ENCODE results near the gene TAS1R2. TPM values are rescaled to one million over a fixed set of nuclear protein-coding genes. Genes with fewer than 3 reads are reported as not detected.

TAS1R2 gene
- total and polyA plus RNA-seq, 2 of the 8 experiments (the other 6 are each of a cell fraction or from before 2014, with no cell fraction given), result not detected

- H3K79me2 ChIP-seq (ENCODE audit: control insufficient read depth in 1 of 2, insufficient read depth in 2 of 2, low read length in 2 of 2), result no peaks in the 10 kb centered on the region
- peaks cover 0 to 4% of the 10 kb centered on the region in 2 experiments for H4K20me1 ChIP-seq (replicated peaks in 1 of 2; ENCODE audit: control insufficient read depth in 1 of 2, insufficient read depth in 2 of 2, low read length in 2 of 2)
- no peak overlapping the region for H3K23ac ChIP-seq (ENCODE audit: insufficient read length)
- H2BK15ac ChIP-seq (ENCODE audit: low read length), result no peak overlapping the region
- no peak overlapping the region for H4K91ac ChIP-seq (replicated peaks; ENCODE audit: insufficient read length, low read length)
- H3K9me3 ChIP-seq (ENCODE audit: insufficient read depth in 2 of 2, low read depth in 1 of 2, low read length in 1 of 2), result no peaks in the 10 kb centered on the region
- no peak overlapping the region for H4K5ac ChIP-seq (ENCODE audit: insufficient read length, low read depth, low read length)
- no peaks in the 10 kb centered on the region for H3K23me2 ChIP-seq (ENCODE audit: low read depth, low read length)
- H3K18ac ChIP-seq (ENCODE audit: extremely low read depth, low read length), result no peak overlapping the region
- TF ChIP-seq GABPA (IDR thresholded peaks at IDR 0.05; ENCODE audit: borderline replicate concordance, insufficient read depth, low read length), result no peak
- 0 out of 2 replicates have a peak, but pooled peaks have one; percentile 16 for TF ChIP-seq SUZ12 (IDR thresholded peaks at IDR 0.05; ENCODE audit: low read length)
- no peak for TF ChIP-seq GTF2F1 (IDR thresholded peaks at IDR 0.05; ENCODE audit: borderline replicate concordance, low read depth, low read length)
- H4K8ac ChIP-seq (ENCODE audit: extremely low read depth, insufficient read depth, low read length), result no peak overlapping the region
- H3K4ac ChIP-seq (replicated peaks; ENCODE audit: insufficient read length, low read depth, low read length), result no peak overlapping the region
- no peak overlapping the region for H2AFZ ChIP-seq (ENCODE audit: low read length)
- no peak overlapping the region for H2BK12ac ChIP-seq (ENCODE audit: low read depth, low read length)
- FAIRE-seq (no peak), DNase-seq (ENCODE audit: low read depth in 1 of 2, low spot score in 2 of 2) (no peak)
- H3K9ac ChIP-seq (replicated peaks in 1 of 4; ENCODE audit: extremely low read depth in 1 of 4, low read depth in 3 of 4, low read length in 3 of 4), result no peak overlapping the region
- H3K14ac ChIP-seq (ENCODE audit: insufficient read length), result no peak overlapping the region
- H3K56ac ChIP-seq (replicated peaks; ENCODE audit: insufficient read length, low read depth, low read length), result no peak overlapping the region
- no peak overlapping the region for H2AK5ac ChIP-seq (ENCODE audit: low read depth, low read length)
- peaks cover 0 to 19% (median 15%) of the 10 kb centered on the region in 4 experiments; a peak in 6 of 7 replicates for H3K27me3 ChIP-seq (replicated peaks in 1 of 4; ENCODE audit: control insufficient read depth in 3 of 4, extremely low read depth in 1 of 4, insufficient read depth in 3 of 4, low read length in 3 of 4)
- ChIA-PET CTCF (ENCODE audit: partially characterized antibody) (interaction anchor here (0.9 to 9.2 kb wide), 15 partner anchors 10 to 237 kb away, joined by 3 to 132 read pairs (median 5); no protein-coding TSS in a partner anchor), POLR2A (ENCODE audit: partially characterized antibody) (interaction anchor here (1.5 kb wide), 1 partner anchor 14 kb away, joined by 3 read pairs; no protein-coding TSS in a partner anchor)
- H3K4me3 ChIP-seq (ENCODE audit: extremely low read depth in 1 of 4, insufficient read depth in 2 of 4, low read depth in 3 of 4, low read length in 4 of 4), result no peak overlapping the region
- no peak overlapping the region for H2BK120ac ChIP-seq (replicated peaks; ENCODE audit: low read depth, low read length)
- no peak overlapping the region for H2BK5ac ChIP-seq (ENCODE audit: low read depth, low read length)
- no peaks in the 10 kb centered on the region for H3K79me1 ChIP-seq (ENCODE audit: low read depth, low read length)
- 79% methylated on average over 21 of the region's 22 CpGs; no CpG with 5 or more reads in 1 of the 2 experiments for WGBS, 2 experiments (ENCODE audit: extremely low coverage in 1 of 2, insufficient coverage in 1 of 2, insufficient read length in 1 of 2, insufficient replicate concordance in 2 of 2, low coverage in 1 of 2, low lambda C conversion rate in 2 of 2, missing lambda C conversion rate in 1 of 2)
- H3K36me3 ChIP-seq (ENCODE audit: control insufficient read depth in 2 of 4, insufficient read depth in 4 of 4, low read length in 3 of 4), result no peaks in the 10 kb centered on the region
- H3K4me1 ChIP-seq (replicated peaks in 1 of 4; ENCODE audit: control insufficient read depth in 3 of 4, insufficient read depth in 4 of 4, low read length in 3 of 4), result peaks cover 3 to 10% (median 5%) of the 10 kb centered on the region in 4 experiments; a peak in 5 of 7 replicates
- H3K27ac ChIP-seq (ENCODE audit: low read depth, low read length), result no peak overlapping the region
- no peak overlapping the region for H2BK20ac ChIP-seq (ENCODE audit: low read length)
- H3K4me2 ChIP-seq (ENCODE audit: insufficient read depth in 1 of 2, low read depth in 2 of 2, low read length in 2 of 2), result no peak overlapping the region
Measured at GRCh38 chr1:18817795-18818435, 41.5 kb downstream of the TAS1R2 start.
